Measurements from ENCODE around the gene CTNNA3.
"Not testable (repeated sequence)": the region's sequence is repeated elsewhere in the genome, so short reads cannot be mapped to it uniquely, and the experiment has no call there.

Gene CTNNA3

DNA sequence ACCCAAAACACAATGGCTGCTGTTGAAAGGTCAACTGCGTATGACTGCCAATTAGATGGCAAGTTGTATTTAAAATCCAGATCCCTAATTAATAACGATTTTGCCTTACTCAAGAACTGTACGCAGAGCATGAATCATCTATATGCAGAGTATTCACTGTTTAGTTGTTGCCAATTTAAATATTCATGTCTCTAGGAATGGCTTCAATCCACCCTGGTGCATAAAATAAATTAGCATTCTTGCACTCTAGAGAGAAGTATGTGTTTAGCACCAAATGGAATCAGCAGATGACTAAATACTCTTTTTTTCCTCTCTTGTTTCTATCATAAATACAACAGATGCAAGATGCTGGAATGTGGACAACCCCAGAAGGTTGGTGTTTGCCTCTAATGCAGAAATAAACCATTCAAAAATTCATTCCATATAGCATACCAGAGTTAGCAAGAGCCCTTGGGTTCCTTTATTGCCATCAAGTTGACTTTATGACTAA lies 449.9 kb downstream of the CTNNA3 start:
- no peak for DNase-seq (ENCODE audit: low read depth)

DNA sequence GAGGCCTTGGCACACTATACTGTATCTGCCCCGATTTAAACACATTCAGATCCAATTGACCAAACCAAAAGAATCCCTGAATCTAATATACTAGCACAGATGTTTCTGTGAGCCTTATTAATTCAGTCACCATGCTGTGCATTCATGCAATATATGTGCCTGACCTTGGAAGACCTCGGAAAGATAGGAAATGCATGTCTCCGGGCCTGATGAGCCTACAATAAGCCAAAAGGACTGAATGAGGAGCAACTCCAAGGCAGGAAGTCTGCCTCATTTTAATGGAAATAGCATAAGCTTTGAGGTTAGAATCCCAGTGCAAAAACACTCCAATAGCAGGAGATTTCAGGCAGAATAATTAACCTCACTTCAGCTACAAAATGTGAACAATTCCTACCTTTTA lies 453.5 kb downstream of the CTNNA3 start:
- no peak for DNase-seq (ENCODE audit: low read depth)

- DNase-seq (ENCODE audit: low read depth): no peak
Observed at GRCh38 chr10:67241451-67241850, 454.5 kb downstream of the CTNNA3 start.

DNA sequence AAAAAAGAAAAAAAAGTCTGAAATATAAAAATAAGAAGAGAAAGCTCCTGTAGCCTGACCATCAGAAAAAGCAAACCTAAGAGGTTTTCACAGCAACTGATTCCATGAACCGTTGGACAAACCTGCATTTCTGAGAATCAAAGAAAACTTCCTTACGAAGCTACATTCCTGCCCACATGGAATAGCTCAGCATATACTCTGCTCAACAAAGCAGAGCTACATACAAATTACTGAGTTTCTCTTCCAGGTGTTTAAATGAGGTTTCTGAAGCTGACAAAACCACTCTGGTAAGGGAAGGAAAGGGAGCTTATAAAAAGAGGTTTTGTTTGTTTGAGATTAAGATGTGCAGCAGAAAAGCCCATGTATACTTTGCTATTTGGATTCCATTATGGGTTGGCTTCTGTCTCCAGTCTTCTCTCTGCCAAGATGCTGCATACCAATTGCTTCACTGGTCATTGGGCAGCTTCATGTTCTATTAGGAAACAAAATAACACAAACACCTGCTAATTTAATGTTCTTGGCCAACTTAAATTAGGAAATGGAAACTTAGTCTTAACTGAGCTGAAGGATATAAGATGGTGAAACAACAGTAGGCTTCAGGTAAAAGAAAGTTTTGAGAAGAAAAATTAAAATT lies 456.0 kb downstream of the CTNNA3 start:
- DNase-seq (ENCODE audit: low read depth): no peak

DNA sequence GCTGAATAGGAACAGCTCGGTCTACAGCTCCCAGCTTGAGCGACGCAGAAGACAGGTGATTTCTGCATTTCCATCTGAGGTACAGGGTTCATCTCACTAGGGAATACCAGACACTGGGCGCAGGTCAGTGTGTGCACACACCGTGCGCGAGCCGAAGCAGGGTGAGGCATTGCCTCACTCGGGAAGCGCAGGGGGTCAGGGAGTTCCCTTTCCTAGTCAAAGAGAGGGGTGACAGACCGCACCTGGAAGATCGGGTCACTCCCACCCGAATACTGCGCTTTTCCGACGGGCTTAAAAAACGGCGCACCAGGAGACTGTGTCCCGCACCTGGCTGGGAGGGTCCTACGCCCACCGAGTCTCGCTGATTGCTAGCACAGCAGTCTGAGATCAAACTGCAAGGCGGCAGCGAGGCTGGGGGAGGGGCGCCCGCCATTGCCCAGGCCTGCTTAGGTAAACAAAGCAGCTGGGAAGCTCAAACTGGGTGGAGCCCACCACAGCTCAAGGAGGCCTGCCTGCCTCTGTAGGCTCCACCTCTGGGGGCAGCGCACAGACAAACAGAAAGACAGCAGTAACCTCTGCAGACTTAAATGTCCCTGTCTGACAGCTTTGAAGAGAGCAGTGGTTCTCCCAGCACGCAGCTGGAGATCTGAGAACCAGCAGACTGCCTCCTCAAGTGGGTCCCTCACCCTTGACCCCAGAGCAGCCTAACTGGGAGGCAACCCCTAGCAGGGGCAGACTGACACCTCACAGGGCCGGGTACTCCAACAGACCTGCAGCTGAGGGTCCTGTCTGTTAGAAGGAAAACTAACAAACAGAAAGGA lies 465.1 kb downstream of the CTNNA3 start:
- not testable (repeated sequence) for DNase-seq (ENCODE audit: low read depth)

GRCh38 chr10:67225226-67225625 lies 470.8 kb downstream of the CTNNA3 start:
- DNase-seq (ENCODE audit: low read depth): no peak

DNA sequence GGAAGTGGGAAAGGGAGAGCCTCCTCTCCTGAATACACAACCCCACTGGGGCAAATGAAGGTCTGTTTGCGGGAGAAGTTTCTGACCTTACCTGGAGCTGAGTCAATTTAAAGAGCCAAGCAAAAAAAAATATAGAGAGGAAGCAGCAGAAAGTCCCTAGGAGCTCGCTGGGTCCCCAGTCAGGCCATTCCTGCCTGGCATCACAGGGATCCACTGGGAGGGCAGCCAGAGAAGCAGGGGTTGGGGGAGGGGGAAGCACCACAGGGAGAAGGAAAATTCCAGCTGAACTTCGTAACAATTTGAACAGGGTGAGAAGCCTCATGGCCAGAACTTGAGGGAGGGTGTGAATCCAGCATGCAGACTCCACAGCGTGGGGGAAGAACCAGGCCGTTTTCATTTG lies 471.4 kb downstream of the CTNNA3 start:
- no peak for DNase-seq (ENCODE audit: low read depth)

DNA sequence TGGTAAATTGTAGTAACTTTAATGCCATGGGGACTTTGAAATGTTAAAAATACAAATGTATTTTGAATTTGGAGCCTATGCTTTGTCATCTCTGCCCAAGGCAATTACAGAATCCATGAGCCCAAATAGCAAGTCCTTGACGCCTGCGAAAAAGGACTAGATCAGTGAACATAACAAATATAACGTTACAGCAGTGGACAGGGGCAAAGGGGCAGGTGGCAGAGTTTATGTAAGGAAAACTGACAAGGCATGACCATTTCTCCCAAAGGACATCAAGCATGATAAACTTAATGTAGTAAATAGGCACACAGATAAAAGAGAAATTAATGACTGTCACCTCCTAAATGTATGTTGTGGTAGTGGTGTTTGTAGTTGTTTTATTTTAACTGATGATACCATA lies 473.1 kb downstream of the CTNNA3 start:
- no peak for DNase-seq (ENCODE audit: low read depth)

GRCh38 chr10:67221939-67222494 lies 474.0 kb downstream of the CTNNA3 start:
- DNase-seq (ENCODE audit: low read depth): no peak

GRCh38 chr10:67211680-67212079 lies 484.3 kb downstream of the CTNNA3 start:
- DNase-seq (ENCODE audit: low read depth): no peak

DNA sequence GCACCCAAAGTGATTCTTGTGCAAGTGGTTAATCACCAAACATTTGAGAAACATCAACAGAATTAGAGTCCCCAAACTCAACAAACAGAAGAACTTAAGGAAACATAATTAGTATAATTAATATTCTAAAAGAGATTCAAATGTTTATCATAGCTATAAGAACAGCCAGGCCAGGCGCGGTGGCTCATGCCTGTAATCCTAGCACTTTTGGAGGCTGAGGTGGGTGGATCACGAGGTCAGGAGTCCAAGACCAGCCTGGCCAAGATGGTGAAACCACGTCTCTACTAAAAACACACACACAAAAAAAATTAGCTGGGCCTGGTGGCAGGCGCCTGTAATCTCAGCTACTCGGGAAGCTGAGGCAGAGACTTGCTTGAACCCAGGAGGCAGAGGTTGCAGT lies 488.1 kb downstream of the CTNNA3 start:
- DNase-seq (ENCODE audit: low read depth): not testable (repeated sequence)

- no peak for DNase-seq (ENCODE audit: low read depth)
Observed at GRCh38 chr10:67200913-67201564, 495.0 kb downstream of the CTNNA3 start.

DNA sequence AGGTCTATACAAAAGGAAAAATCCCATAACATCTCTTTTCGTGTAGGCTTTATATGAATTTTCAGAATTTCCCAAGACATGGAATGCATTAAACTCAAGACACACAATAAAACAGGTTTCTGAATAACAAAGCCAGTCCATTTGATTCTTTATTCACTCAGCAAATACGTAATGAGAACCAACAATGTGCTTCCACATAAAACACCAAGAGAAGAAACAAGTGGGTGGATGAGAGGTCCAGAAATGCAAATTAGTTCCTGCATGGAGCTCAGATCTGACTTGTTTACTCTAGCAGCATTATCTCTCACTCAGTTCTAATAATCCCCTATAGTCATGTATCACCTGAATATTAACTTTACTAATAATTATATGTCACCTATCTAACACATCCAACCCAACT lies 520.6 kb downstream of the CTNNA3 start:
- no peak for DNase-seq (ENCODE audit: low read depth)

DNA sequence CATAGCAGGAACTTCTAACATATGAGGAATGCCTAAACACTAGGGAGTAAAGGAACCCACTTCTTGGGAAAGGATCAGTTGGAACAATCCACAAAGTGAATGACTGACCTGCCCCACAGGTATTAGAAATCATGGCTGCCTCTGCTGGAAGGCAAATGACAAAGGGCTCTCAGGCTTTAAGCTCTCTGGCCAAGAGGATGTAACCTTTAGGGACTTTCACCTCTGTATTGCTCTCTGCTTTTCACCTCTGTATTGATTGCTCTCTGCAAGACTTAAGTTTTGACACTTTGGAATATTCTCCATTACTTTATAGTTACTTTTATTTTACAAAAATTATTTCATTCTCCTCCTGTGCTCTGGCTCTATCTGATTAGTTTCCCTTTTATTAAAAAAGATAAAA lies 522.2 kb downstream of the CTNNA3 start:
- no peak for DNase-seq (ENCODE audit: low read depth)

- DNase-seq (ENCODE audit: low read depth): no peak
Observed at GRCh38 chr10:67171970-67172369, 524.0 kb downstream of the CTNNA3 start.

GRCh38 chr10:67156239-67156638 lies 539.8 kb downstream of the CTNNA3 start:
- no peak for DNase-seq (ENCODE audit: low read depth)

DNA sequence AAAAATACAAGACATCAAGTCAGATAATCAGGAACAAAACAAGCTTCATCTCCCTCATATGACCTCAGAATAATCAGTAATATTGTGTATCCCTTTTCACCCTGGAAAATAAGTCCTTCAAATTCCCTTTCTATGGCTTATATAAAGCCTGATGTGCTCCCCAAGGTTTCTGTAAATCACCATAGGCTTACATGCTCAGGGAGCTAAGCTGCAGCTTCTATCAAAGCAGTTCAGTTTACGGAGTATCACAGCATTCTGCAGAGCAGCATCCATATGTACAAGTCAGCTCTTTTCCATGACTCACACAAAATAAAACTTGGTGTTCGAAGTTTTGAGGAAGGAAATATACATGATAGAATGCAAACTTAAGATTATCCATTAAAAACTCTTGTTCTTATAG lies 544.5 kb downstream of the CTNNA3 start:
- no peak for DNase-seq (ENCODE audit: low read depth)

DNA sequence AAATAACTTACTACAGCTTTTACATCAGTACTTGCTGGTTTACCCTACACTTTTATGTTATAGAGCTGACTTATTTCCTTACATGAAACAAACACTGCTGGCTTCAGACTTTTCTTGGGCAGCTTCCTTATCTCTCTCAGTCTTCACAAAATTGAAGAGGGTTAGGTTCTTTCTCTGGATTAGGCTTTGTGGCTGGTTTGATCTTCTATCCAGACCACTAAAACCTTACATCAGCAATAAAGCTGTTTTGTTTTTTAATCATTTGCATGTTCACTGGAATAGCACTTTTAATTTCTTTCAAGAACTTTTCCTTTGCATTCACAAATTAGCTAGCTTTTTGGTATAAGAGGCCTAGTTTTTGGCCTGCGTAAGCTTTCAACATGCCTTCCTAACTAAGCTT lies 551.5 kb downstream of the CTNNA3 start:
- no peak for DNase-seq (ENCODE audit: low read depth)

DNA sequence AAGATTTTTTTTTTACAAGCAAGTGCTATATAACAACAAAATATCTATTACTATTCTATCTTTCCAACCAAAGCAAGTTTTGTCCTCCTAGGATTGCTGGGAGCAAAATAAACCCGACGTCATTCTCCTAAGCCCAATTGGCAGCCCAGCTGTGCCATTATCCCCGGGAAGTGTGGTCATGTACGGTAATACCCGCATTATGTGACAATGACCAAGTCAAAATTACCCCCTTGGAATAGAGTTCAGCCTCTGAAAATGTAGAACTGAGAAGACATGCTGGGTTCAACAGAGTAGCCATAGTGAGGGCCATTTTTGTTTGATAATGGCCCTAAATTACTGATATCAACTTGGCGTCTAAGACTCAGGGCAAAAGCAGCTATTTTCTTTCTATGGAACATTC lies 554.7 kb downstream of the CTNNA3 start:
- no peak for DNase-seq (ENCODE audit: low read depth)

GRCh38 chr10:67140641-67141040 lies 555.4 kb downstream of the CTNNA3 start:
- no peak for DNase-seq (ENCODE audit: low read depth)

GRCh38 chr10:67127441-67127840 lies 568.6 kb downstream of the CTNNA3 start:
- DNase-seq (ENCODE audit: low read depth): no peak

DNA sequence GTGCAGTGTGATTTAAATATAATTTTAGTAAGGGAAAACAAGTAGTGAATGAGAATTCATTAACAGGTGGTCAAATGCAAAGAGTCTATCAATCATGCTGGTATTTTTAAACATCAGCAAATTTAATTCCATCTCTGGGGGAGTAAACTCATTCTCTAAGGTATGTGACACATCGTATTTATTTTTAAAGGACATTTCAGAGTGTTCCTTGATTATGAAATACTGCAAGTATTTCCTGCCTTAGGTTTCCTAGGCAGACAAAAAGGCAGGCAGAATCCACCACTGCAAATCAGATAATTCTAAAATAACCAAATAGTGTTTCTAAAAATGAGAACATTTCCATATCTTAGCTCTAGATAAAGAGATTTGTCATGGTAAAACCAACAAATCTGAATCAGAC lies 576.3 kb downstream of the CTNNA3 start:
- DNase-seq (ENCODE audit: low read depth): no peak

GRCh38 chr10:67115972-67116371 lies 580.0 kb downstream of the CTNNA3 start:
- no peak for DNase-seq (ENCODE audit: low read depth)
